ENCODE data around the gene FBXO22.
A peak's percentile ranks its signal among the peaks of the same experiment; 100 is the strongest.

FBXO22 gene

GRCh38 chr15:75903331-75904239 is at the start of gene FBXO22:
FBXO22 (plus strand) TSS chr15:75903878; CDS start chr15:75903964, 86 bp downstream.
- TF ChIP-seq CREB1 (IDR thresholded peaks at IDR 0.05; ENCODE audit: low read depth), result 0 out of 2 replicates have a peak, but pooled peaks have one; percentile 39
- TF ChIP-seq TEAD4 (IDR thresholded peaks at IDR 0.05), result no peak
- peak; percentile 98 for TF ChIP-seq ZBTB7A (IDR thresholded peaks at IDR 0.05; ENCODE audit: low read depth)
- peak; percentile 53; the same call in 1 of the 2 replicates for TF ChIP-seq TCF12 (IDR thresholded peaks at IDR 0.05; ENCODE audit: low read depth)
- TF ChIP-seq EP300 (IDR thresholded peaks at IDR 0.05; ENCODE audit: borderline replicate concordance), result 0 out of 2 replicates have a peak, but pooled peaks have one; percentile 10
- TF ChIP-seq USF1 (IDR thresholded peaks at IDR 0.05), result no peak
- TF ChIP-seq RAD21 (IDR thresholded peaks at IDR 0.05; ENCODE audit: low read depth), result no peak
- TF ChIP-seq FOXM1 (IDR thresholded peaks at IDR 0.05; ENCODE audit: borderline replicate concordance, low read depth), result 0 out of 2 replicates have a peak, but pooled peaks have one; percentile 1
- TF ChIP-seq NFIC (IDR thresholded peaks at IDR 0.05), result no peak
- no peak for TF ChIP-seq REST (IDR thresholded peaks at IDR 0.05; ENCODE audit: low read depth)
- peak; percentile 94 for TF ChIP-seq TAF1 (IDR thresholded peaks at IDR 0.05; ENCODE audit: low read depth)
- 0 out of 2 replicates have a peak, but pooled peaks have one; percentile 7 for TF ChIP-seq EGR1 (IDR thresholded peaks at IDR 0.05)
- TF ChIP-seq MAX (IDR thresholded peaks at IDR 0.05), result peak; percentile 80
- TF ChIP-seq YY1 (IDR thresholded peaks at IDR 0.05; ENCODE audit: low read depth), result peak; percentile 58
- 0 out of 2 replicates have a peak, but pooled peaks have one; percentile 37 for TF ChIP-seq CEBPB (IDR thresholded peaks at IDR 0.05)

- no peak for TF ChIP-seq TCF12 (IDR thresholded peaks at IDR 0.05; ENCODE audit: low read depth)
Measured at GRCh38 chr15:75857886-75858285, 45.8 kb upstream of the FBXO22 start.

GRCh38 chr15:75861750-75862402 is 41.8 kb upstream of the FBXO22 start:
- TF ChIP-seq YY1 (IDR thresholded peaks at IDR 0.05; ENCODE audit: low read depth) (no peak), RAD21 (IDR thresholded peaks at IDR 0.05; ENCODE audit: low read depth) (no peak), TEAD4 (IDR thresholded peaks at IDR 0.05) (no peak), NFIC (IDR thresholded peaks at IDR 0.05) (no peak), TCF12 (IDR thresholded peaks at IDR 0.05; ENCODE audit: low read depth) (no peak), USF1 (IDR thresholded peaks at IDR 0.05) (no peak), FOXM1 (IDR thresholded peaks at IDR 0.05; ENCODE audit: borderline replicate concordance, low read depth) (no peak), REST (IDR thresholded peaks at IDR 0.05; ENCODE audit: low read depth) (no peak), TAF1 (IDR thresholded peaks at IDR 0.05; ENCODE audit: low read depth) (no peak), ZBTB7A (IDR thresholded peaks at IDR 0.05; ENCODE audit: low read depth) (no peak), EP300 (IDR thresholded peaks at IDR 0.05; ENCODE audit: borderline replicate concordance) (no peak), CEBPB (IDR thresholded peaks at IDR 0.05) (no peak), MAX (IDR thresholded peaks at IDR 0.05) (no peak), EGR1 (IDR thresholded peaks at IDR 0.05) (no peak), CREB1 (IDR thresholded peaks at IDR 0.05; ENCODE audit: low read depth) (no peak)

- TF ChIP-seq ZBTB7A (IDR thresholded peaks at IDR 0.05; ENCODE audit: low read depth) (no peak), EP300 (IDR thresholded peaks at IDR 0.05; ENCODE audit: borderline replicate concordance) (no peak), REST (IDR thresholded peaks at IDR 0.05; ENCODE audit: low read depth) (no peak), USF1 (IDR thresholded peaks at IDR 0.05) (no peak), EGR1 (IDR thresholded peaks at IDR 0.05) (no peak), NFIC (IDR thresholded peaks at IDR 0.05) (no peak), YY1 (IDR thresholded peaks at IDR 0.05; ENCODE audit: low read depth) (no peak), RAD21 (IDR thresholded peaks at IDR 0.05; ENCODE audit: low read depth) (no peak), FOXM1 (IDR thresholded peaks at IDR 0.05; ENCODE audit: borderline replicate concordance, low read depth) (no peak), TAF1 (IDR thresholded peaks at IDR 0.05; ENCODE audit: low read depth) (no peak), TCF12 (IDR thresholded peaks at IDR 0.05; ENCODE audit: low read depth) (no peak), CREB1 (IDR thresholded peaks at IDR 0.05; ENCODE audit: low read depth) (no peak), MAX (IDR thresholded peaks at IDR 0.05) (no peak), TEAD4 (IDR thresholded peaks at IDR 0.05) (no peak), CEBPB (IDR thresholded peaks at IDR 0.05) (no peak)
Measured at GRCh38 chr15:75862796-75863195, 40.9 kb upstream of the FBXO22 start.
